Neural cell (in vitro differentiated cells): ENCODE data around the gene RNU6-1. TPM values are rescaled to one million over a fixed set of nuclear protein-coding genes. Genes with fewer than 3 reads are reported as not detected.

ENCODE experiments used
- H2AFZ ChIP-seq: fragments of 200-600, 300-800 bp; sonication (generic), shearing (Covaris generic); 2 replicates; pipeline ENCODE4 v1.6.0; 2014; ENCODE audit warnings: low read depth, mild to moderate bottlenecking, antibody characterized with exemption, low read length, moderate library complexity
- H3F3A ChIP-seq: fragments of 200-600 bp; shearing (Covaris generic); 2 replicates; pipeline ENCODE4 v1.6.1; 2016; ENCODE audit warnings: mild to moderate bottlenecking, moderate library complexity, mixed read lengths, antibody characterized with exemption, low read length; ENCODE audit not compliant: insufficient read depth, poor library complexity, severe bottlenecking
- H3K27ac ChIP-seq: fragments of 200-600, 300-800 bp; sonication (generic), shearing (Covaris generic); 2 replicates; pipeline ENCODE4 v1.5.1; 2014; ENCODE audit warnings: mild to moderate bottlenecking, low read length, moderate library complexity
- H3K27me3 ChIP-seq: fragments of 300-800, 200-600 bp; sonication (generic), shearing (Covaris generic); 2 replicates; pipeline ENCODE4 v1.6.0; 2014; ENCODE audit warnings: mild to moderate bottlenecking, low read depth, low read length, moderate library complexity; ENCODE audit not compliant: insufficient read depth
- H3K36me3 ChIP-seq: fragments of 300-800, 200-600 bp; sonication (generic), shearing (Covaris generic); 2 replicates; pipeline ENCODE4 v1.5.1; 2014; ENCODE audit warnings: mild to moderate bottlenecking, antibody characterized with exemption, low read length, moderate library complexity; ENCODE audit not compliant: insufficient read depth
- H3K4me2 ChIP-seq: fragments of 300-800, 200-600 bp; sonication (generic), shearing (Covaris generic); 2 replicates; pipeline ENCODE4 v1.6.0; 2014; ENCODE audit warnings: mild to moderate bottlenecking, low read length
- H3K4me3 ChIP-seq: fragments of 300-800, 200-600 bp; sonication (generic), shearing (Covaris generic); 2 replicates; pipeline ENCODE4 v1.5.1; 2014; ENCODE audit warnings: mild to moderate bottlenecking, low read length, moderate library complexity
- H3K79me2 ChIP-seq: fragments of 200-600 bp; shearing (Covaris generic); replicated peaks from 2 replicates; pipeline ENCODE4 v1.6.0; 2014; ENCODE audit warnings: mild to moderate bottlenecking, low read length, moderate library complexity; ENCODE audit not compliant: insufficient read depth
- H3K9ac ChIP-seq: fragments of 300-800, 200-600 bp; sonication (generic), shearing (Covaris generic); 2 replicates; pipeline ENCODE4 v1.6.1; 2016; ENCODE audit warnings: mild to moderate bottlenecking, low read length, mixed read lengths
- H3K9me2 ChIP-seq: fragments of 200-600 bp; shearing (Covaris generic); 2 replicates; pipeline ENCODE4 v1.6.1; 2016; ENCODE audit warnings: mild to moderate bottlenecking, low read length, mixed read lengths; ENCODE audit not compliant: insufficient read depth
- H3K9me3 ChIP-seq: fragments of 200-600, 300-800 bp; sonication (generic), shearing (Covaris generic); 2 replicates; pipeline ENCODE4 v1.6.1; 2016; ENCODE audit warnings: mild to moderate bottlenecking, mixed run types, low read length, moderate library complexity, mixed read lengths
- H4K20me1 ChIP-seq: fragments of 200-600 bp; shearing (Covaris generic); 2 replicates; pipeline ENCODE4 v1.6.1; 2016; ENCODE audit warnings: mild to moderate bottlenecking, mixed run types; ENCODE audit not compliant: insufficient read depth
- CTCF ChIP-seq: fragments of 450-650 bp; IDR thresholded peaks from 2 replicates; pipeline ENCODE4 v1.5.1; 2014; ENCODE audit warnings: antibody characterized with exemption, mild to moderate bottlenecking, moderate library complexity; ENCODE audit not compliant: poor library complexity, severe bottlenecking
- EP300 ChIP-seq: fragments of 450-650 bp; conservative IDR thresholded peaks from 2 replicates; pipeline ENCODE4 v1.6.1; 2014; ENCODE audit warnings: antibody characterized with exemption, mild to moderate bottlenecking, moderate library complexity; ENCODE audit not compliant: poor library complexity, severe bottlenecking
- EZH2 ChIP-seq: fragments of 200-600, 300-800 bp; shearing (Covaris generic), sonication (generic); IDR thresholded peaks from 2 replicates; pipeline ENCODE4 v1.6.1; 2014; ENCODE audit warnings: antibody characterized with exemption, low read length, borderline replicate concordance, mild to moderate bottlenecking; ENCODE audit not compliant: insufficient read depth, poor library complexity, severe bottlenecking
- MXI1 ChIP-seq: fragments of 450-650 bp; conservative IDR thresholded peaks from 2 replicates; pipeline ENCODE4 v1.6.1; 2014; ENCODE audit warnings: antibody characterized with exemption, mild to moderate bottlenecking; ENCODE audit not compliant: poor library complexity, severe bottlenecking
- POLR2AphosphoS5 ChIP-seq: IDR thresholded peaks from 2 replicates; pipeline ENCODE4 v1.6.1; 2012
- RAD21 ChIP-seq: fragments of 450-650 bp; conservative IDR thresholded peaks from 2 replicates; pipeline ENCODE4 v1.6.1; 2014; ENCODE audit warnings: antibody characterized with exemption, mild to moderate bottlenecking, moderate library complexity
- REST ChIP-seq: IDR thresholded peaks from 2 replicates; pipeline ENCODE4 v1.6.1; 2012; ENCODE audit warnings: borderline replicate concordance
- SMC3 ChIP-seq: fragments of 450-650 bp; conservative IDR thresholded peaks from 2 replicates; pipeline ENCODE4 v1.6.1; 2014; ENCODE audit warnings: antibody characterized with exemption, mild to moderate bottlenecking, moderate library complexity; ENCODE audit not compliant: poor library complexity
- TAF1 ChIP-seq: IDR thresholded peaks from 2 replicates; pipeline ENCODE4 v1.6.1; 2012; ENCODE audit warnings: low read depth
- polyA plus RNA-seq: library from polyadenylated mRNA; depleted of rRNA; stranded (reverse); fragments of >200 nt; gene quantifications from 2 replicates; pipeline ENCODE4 v1.2.3, GENCODE V29; 2014

RNU6-1 gene
- polyA plus RNA-seq, 1 donor from 2014 or later: not detected

DNA sequence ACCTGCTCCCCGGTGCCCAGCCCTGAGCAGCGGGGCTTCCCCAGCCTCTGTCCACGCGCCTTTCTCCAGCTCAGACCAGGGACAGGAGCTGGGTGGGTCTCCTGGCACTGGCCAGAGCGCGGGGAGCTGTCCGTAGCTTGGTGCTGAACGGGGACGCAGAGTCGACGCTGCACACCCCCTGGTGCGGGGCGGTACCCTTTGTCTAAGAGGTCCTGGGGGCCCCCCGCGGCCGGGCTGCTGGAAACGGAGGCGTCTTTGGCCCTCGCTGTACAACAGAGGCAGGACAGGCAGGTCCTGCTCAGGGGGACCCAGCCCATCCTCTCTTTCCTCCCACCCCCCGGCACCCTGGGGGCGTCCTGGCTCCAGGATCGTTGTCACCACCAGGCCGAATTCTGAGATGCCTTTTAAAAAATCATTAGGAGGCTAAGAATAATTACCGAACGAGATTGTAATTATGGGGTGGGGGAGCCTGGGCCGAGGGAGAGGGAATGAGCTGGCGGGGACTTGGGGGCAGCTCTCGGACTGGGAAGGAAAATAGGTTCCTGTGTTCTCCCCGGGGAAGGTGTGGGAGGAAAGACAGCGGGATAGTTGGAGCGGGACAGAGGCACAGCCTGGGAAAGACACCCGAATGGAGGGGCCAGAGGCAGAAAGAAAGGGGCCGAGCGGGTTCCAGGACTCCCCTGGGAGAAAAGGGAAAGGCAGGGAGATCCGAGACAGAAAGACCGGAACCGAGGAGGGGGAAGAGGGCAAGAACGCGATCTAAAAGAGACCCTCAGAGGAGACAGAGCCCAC is 18.7 kb downstream of the RNU6-1 start:
- Histone ChIP-seq H3F3A (no peaks in the 10 kb centered on the region), H3K4me2 (no peak overlapping the region), H3K4me3 (no peak overlapping the region), H2AFZ (no peak overlapping the region), H3K79me2 (no peaks in the 10 kb centered on the region), H3K36me3 (no peaks in the 10 kb centered on the region), H3K27ac (no peak overlapping the region), H3K27me3 (peaks cover 79% of the 10 kb centered on the region), H3K9ac (no peak overlapping the region), H3K9me2 (no peaks in the 10 kb centered on the region), H3K9me3 (peaks cover 10% of the 10 kb centered on the region), H4K20me1 (peaks cover 4% of the 10 kb centered on the region)
- peak; percentile 1 for TF ChIP-seq POLR2AphosphoS5
- TF ChIP-seq REST: peak; percentile 59
- TF ChIP-seq CTCF: no peak

- Histone ChIP-seq H2AFZ (no peak overlapping the region), H3K4me3 (no peak overlapping the region), H3K9me2 (no peaks in the 10 kb centered on the region), H3K27me3 (peaks cover 71% of the 10 kb centered on the region), H3K9ac (no peak overlapping the region), H3K9me3 (peaks cover 10% of the 10 kb centered on the region), H3K36me3 (no peaks in the 10 kb centered on the region), H3K79me2 (no peaks in the 10 kb centered on the region), H4K20me1 (peaks cover 4% of the 10 kb centered on the region), H3K27ac (no peak overlapping the region), H3K4me2 (no peak overlapping the region), H3F3A (no peaks in the 10 kb centered on the region)
- TF ChIP-seq RAD21 (no peak), MXI1 (no peak), REST (no peak), POLR2AphosphoS5 (no peak), SMC3 (no peak), TAF1 (no peak), EP300 (no peak), CTCF (no peak), EZH2 (no peak)
Measured at GRCh38 chr15:67820122-67820991, 19.5 kb downstream of the RNU6-1 start.
